HG03097 (cell line): ENCODE measurements around the gene EXPH5.
"Not testable (repeated sequence)": the region's sequence is repeated elsewhere in the genome, so short reads cannot be mapped to it uniquely, and the experiment has no call there.

Source experiments
- ATAC-seq: cut with Tn5 transposase; IDR thresholded peaks from one replicate; pipeline ENCODE4 v1.9.1; 2021; ENCODE audit not compliant: unreplicated experiment, low FRiP score

The EXPH5 gene

GRCh38 chr11:108606495-108607160 is 13.1 kb upstream of the EXPH5 start:
- no peak for ATAC-seq

- no peak for ATAC-seq
Observed at GRCh38 chr11:108606070-108606469, 12.5 kb upstream of the EXPH5 start.

GRCh38 chr11:108602818-108603217 is 9.2 kb upstream of the EXPH5 start:
- ATAC-seq, result not testable (repeated sequence)

- ATAC-seq, result no peak
Observed at GRCh38 chr11:108601150-108601549, 7.6 kb upstream of the EXPH5 start.

GRCh38 chr11:108599978-108600377 is 6.4 kb upstream of the EXPH5 start:
- no peak for ATAC-seq

- ATAC-seq, result no peak
Observed at GRCh38 chr11:108597736-108598355, 4.3 kb upstream of the EXPH5 start.

- ATAC-seq, result no peak
Observed at GRCh38 chr11:108596701-108597100, 3.1 kb upstream of the EXPH5 start.

- no peak for ATAC-seq
Observed at GRCh38 chr11:108593923-108594434, 411 bp upstream of the EXPH5 start.

- ATAC-seq, result no peak
Observed at GRCh38 chr11:108592591-108593213, 866 bp downstream of the EXPH5 start.

GRCh38 chr11:108591893-108592292 is 1.7 kb downstream of the EXPH5 start:
- ATAC-seq, result no peak

- no peak for ATAC-seq
Observed at GRCh38 chr11:108589136-108589535, 4.4 kb downstream of the EXPH5 start.

GRCh38 chr11:108588287-108588686 is 5.3 kb downstream of the EXPH5 start:
- ATAC-seq, result no peak

- no peak for ATAC-seq
Observed at GRCh38 chr11:108587109-108587508, 6.5 kb downstream of the EXPH5 start.

GRCh38 chr11:108586600-108586999 is 7.0 kb downstream of the EXPH5 start:
- ATAC-seq, result no peak

- not testable (repeated sequence) for ATAC-seq
Observed at GRCh38 chr11:108586185-108586584, 7.4 kb downstream of the EXPH5 start.

- ATAC-seq, result no peak
Observed at GRCh38 chr11:108584973-108585372, 8.6 kb downstream of the EXPH5 start.

GRCh38 chr11:108580645-108581044 is 12.9 kb downstream of the EXPH5 start:
- no peak for ATAC-seq

- ATAC-seq, result no peak
Observed at GRCh38 chr11:108580043-108580442, 13.5 kb downstream of the EXPH5 start.

GRCh38 chr11:108576523-108576922 is 17.0 kb downstream of the EXPH5 start:
- no peak for ATAC-seq

GRCh38 chr11:108574675-108575074 is 18.9 kb downstream of the EXPH5 start:
- ATAC-seq, result no peak

- ATAC-seq, result no peak
Observed at GRCh38 chr11:108571001-108571400, 22.6 kb downstream of the EXPH5 start.

GRCh38 chr11:108569896-108570295 is 23.7 kb downstream of the EXPH5 start:
- no peak for ATAC-seq
